HFFc6 (cell line): ENCODE measurements around the gene DPH6. TPM values are rescaled to one million over a fixed set of nuclear protein-coding genes. Genes with fewer than 3 reads are reported as not detected.
"Not testable (repeated sequence)": the region's sequence is repeated elsewhere in the genome, so short reads cannot be mapped to it uniquely, and the experiment has no call there.

Experiments
- DNase-seq: peaks from one replicate; pipeline ENCODE4 v3.0.0-alpha.2; 2018
- H3K27ac Mint-ChIP-seq: 2 replicates; pipeline ENCODE4 v1.8.0; 2020; ENCODE audit warnings: mild to moderate bottlenecking, mixed read lengths
- H3K27me3 Mint-ChIP-seq: 2 replicates; pipeline ENCODE4 v1.8.0; 2021; ENCODE audit warnings: mild to moderate bottlenecking, moderate library complexity, mixed read lengths; ENCODE audit not compliant: insufficient read depth
- H3K36me3 Mint-ChIP-seq: 2 replicates; pipeline ENCODE4 v1.8.0; 2021; ENCODE audit warnings: low read depth, mixed read lengths
- H3K4me1 Mint-ChIP-seq: 2 replicates; pipeline ENCODE4 v1.8.0; 2020; ENCODE audit warnings: low read depth, mixed read lengths
- H3K4me3 Mint-ChIP-seq: 2 replicates; pipeline ENCODE4 v1.8.0; 2020; ENCODE audit warnings: mild to moderate bottlenecking, moderate library complexity, mixed read lengths
- H3K9me3 Mint-ChIP-seq: 2 replicates; pipeline ENCODE4 v1.8.0; 2020; ENCODE audit warnings: mild to moderate bottlenecking, mixed read lengths
- total RNA-seq, 6 experiments: library from RNA; stranded (reverse); fragmentation: NEBNext Ultra II Directional; extraction: Animal tissue kit (Norgen Biotek cat#: 25700); gene quantifications; 2 replicates in 1 of 6; 3 replicates in 5 of 6; pipeline ENCODE4 v1.2.3, GENCODE V29; 2021
- TF ChIP-seq, protein P1 (sequence below): fragments of 200-600 bp; sonication (generic); IDR thresholded peaks from 2 replicates; pipeline ENCODE4 v1.5.0; 2021; ENCODE audit warnings: antibody characterized with exemption, mild to moderate bottlenecking

The DPH6 gene
- total RNA-seq, 6 experiments from 2014 or later: 8.9 to 14.8 (median 12.1) TPM

DNA sequence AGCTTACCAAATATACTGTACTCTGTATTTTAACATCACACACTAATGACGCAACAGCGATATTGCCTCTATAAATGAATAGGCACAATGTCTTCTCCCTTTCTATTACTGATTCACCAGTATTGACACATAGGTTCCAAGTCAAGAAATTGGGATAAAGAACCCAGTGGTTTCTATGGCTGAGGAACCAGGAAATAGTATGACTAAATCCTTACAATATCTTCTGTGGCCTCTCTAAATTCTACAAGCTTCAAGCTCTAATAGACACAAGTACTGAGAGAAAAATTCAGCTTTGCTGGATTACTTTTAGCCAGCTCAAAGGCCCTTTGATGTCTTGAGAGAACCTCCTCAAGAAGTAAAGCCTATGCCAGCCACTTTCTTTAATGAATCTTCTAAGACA is 162.5 kb downstream of the DPH6 start:
- Mint-ChIP-seq H3K27ac (no peak overlapping the region), H3K4me3 (no peak overlapping the region)
- TF ChIP-seq, protein P1, sequence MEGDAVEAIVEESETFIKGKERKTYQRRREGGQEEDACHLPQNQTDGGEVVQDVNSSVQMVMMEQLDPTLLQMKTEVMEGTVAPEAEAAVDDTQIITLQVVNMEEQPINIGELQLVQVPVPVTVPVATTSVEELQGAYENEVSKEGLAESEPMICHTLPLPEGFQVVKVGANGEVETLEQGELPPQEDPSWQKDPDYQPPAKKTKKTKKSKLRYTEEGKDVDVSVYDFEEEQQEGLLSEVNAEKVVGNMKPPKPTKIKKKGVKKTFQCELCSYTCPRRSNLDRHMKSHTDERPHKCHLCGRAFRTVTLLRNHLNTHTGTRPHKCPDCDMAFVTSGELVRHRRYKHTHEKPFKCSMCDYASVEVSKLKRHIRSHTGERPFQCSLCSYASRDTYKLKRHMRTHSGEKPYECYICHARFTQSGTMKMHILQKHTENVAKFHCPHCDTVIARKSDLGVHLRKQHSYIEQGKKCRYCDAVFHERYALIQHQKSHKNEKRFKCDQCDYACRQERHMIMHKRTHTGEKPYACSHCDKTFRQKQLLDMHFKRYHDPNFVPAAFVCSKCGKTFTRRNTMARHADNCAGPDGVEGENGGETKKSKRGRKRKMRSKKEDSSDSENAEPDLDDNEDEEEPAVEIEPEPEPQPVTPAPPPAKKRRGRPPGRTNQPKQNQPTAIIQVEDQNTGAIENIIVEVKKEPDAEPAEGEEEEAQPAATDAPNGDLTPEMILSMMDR: no peak

DNA sequence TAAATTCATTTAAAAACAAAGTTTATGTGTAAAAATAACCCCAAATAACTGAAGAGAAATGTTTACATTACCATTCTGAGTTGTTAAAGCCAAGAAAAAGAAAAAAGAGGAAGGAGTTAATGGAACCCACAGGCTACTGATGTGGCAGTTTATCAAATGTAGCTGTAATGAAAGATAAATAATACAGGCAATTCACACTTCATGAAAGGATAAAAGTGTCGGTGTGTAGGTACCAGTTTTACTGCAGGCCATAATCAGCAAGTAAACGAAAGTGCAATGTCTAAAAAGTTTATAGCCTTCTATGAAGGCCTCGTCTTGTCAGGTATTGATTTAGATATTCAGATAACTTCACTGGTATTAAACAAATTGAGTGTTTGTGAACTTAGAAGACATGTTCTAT is 164.6 kb downstream of the DPH6 start:
- Mint-ChIP-seq H3K4me1 (no peaks in the 10 kb centered on the region; the same call in 1 of the 2 replicates), H3K27me3 (no peaks in the 10 kb centered on the region), H3K4me3 (no peak overlapping the region), H3K9me3 (no peaks in the 10 kb centered on the region), H3K36me3 (peaks cover 13% of the 10 kb centered on the region; the same call in 1 of the 2 replicates), H3K27ac (no peak overlapping the region)
- no peak for DNase-seq
- TF ChIP-seq, protein P1: no peak

More for the DNA sequence above, 162.5 kb downstream of the DPH6 start:
- no peak for DNase-seq
- Mint-ChIP-seq H3K9me3 (no peaks in the 10 kb centered on the region), H3K4me1 (no peaks in the 10 kb centered on the region; the same call in 1 of the 2 replicates), H3K36me3 (peaks cover 7% of the 10 kb centered on the region; the same call in 1 of the 2 replicates), H3K27me3 (no peaks in the 10 kb centered on the region)

DNA sequence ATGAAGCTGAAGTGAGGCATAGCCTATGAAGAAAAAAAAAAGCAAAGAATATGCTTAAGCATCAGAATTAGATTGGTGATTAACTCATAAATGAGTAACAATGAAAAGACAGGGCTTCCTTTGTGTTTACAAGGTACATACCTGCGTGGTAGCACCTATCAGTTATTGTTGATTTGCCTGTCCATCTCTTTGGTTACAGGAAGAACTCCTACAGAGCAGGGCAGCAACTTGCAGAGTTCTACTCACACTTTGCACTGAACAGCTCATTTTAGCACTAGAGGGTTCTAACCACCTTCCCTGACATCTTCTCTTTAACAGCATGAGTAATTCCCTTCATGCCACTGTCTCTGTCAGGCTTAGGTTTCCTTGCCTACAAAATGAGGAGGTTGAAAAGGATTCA is 166.0 kb downstream of the DPH6 start:
- Mint-ChIP-seq H3K4me3 (no peak overlapping the region), H3K9me3 (no peaks in the 10 kb centered on the region), H3K27me3 (peaks cover 1% of the 10 kb centered on the region; the same call in 1 of the 2 replicates)

DNA sequence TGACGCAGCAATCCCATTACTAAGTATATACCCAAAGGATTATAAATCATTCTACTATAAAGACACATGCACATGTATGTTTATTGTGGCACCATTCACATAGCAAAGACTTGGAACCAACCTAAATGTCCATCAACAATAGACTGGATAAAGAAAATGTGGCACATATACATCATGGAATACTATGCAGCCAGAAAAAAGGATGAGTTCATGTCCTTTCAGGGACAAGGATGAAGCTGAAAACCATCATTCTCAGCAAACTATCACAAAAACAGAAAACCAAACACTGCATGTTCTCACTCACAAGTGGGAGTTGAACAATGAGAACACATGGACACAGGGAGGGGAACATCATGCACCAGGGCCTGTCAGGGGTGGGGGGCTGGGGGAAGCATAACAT is 167.5 kb downstream of the DPH6 start:
- H3K4me1 Mint-ChIP-seq, DNase-seq, H3K9me3 Mint-ChIP-seq, H3K27ac Mint-ChIP-seq, H3K27me3 Mint-ChIP-seq, H3K4me3 Mint-ChIP-seq: not testable (repeated sequence)
- H3K36me3 Mint-ChIP-seq: peaks cover 13% of the 10 kb centered on the region; the same call in 1 of the 2 replicates

More for the DNA sequence above, 166.0 kb downstream of the DPH6 start:
- Mint-ChIP-seq H3K27ac (no peak overlapping the region), H3K36me3 (peaks cover 13% of the 10 kb centered on the region; the same call in 1 of the 2 replicates), H3K4me1 (no peaks in the 10 kb centered on the region; the same call in 1 of the 2 replicates)
- no peak for DNase-seq
- TF ChIP-seq, protein P1: no peak

DNA sequence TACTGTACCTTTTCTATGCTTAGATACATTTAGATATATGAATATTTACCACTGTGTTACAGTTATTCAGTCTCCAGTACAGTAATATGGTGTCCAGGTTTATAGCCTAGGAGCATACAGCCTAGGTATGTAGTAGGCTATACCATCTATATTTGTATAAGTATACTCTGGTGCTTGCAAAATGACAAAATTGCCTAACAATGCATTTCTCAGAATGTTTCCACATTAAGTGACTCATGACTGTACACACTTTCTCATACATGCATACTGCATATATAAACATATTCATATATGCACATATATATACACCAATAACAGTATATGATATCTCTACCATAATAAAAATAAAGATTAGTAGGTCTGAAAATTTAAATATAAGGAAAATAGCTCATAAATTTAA is 169.3 kb downstream of the DPH6 start:
- DNase-seq: no peak
- Mint-ChIP-seq H3K4me3 (no peak overlapping the region), H3K27ac (no peak overlapping the region), H3K27me3 (peaks cover 1% of the 10 kb centered on the region; the same call in 1 of the 2 replicates), H3K4me1 (no peaks in the 10 kb centered on the region), H3K9me3 (no peaks in the 10 kb centered on the region), H3K36me3 (peaks cover 13% of the 10 kb centered on the region; the same call in 1 of the 2 replicates)
- TF ChIP-seq, protein P1: no peak

DNA sequence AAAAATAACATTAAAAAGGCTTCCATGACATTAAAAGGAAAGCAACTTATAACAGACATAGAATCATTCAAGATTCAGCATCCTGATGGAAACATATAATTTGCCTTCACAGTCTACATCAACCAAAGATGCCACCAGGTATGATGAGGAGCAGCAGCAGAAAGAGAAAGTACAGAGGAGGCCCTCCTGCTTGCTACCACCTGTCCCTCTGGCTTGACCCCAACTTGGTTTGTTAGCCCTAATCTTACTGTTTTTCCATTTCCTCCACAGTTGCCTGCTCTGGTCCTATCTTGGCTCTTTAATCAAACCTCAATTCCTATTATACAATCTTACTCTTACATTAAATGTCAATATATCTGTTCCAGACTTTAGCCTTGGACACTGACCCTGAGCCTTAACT is 171.3 kb downstream of the DPH6 start:
- no peaks in the 10 kb centered on the region for H3K4me1 Mint-ChIP-seq
- H3K27me3 Mint-ChIP-seq: peaks cover 1% of the 10 kb centered on the region; the same call in 1 of the 2 replicates
- DNase-seq: no peak
- TF ChIP-seq, protein P1: no peak
- no peak overlapping the region for H3K4me3 Mint-ChIP-seq
- no peaks in the 10 kb centered on the region for H3K9me3 Mint-ChIP-seq
- peaks cover 18% of the 10 kb centered on the region; the same call in 1 of the 2 replicates for H3K36me3 Mint-ChIP-seq
- no peak overlapping the region for H3K27ac Mint-ChIP-seq
